ENCODE data around the gene STIP1.
A peak's percentile ranks its signal among the peaks of the same experiment; 100 is the strongest.

Gene STIP1

DNA sequence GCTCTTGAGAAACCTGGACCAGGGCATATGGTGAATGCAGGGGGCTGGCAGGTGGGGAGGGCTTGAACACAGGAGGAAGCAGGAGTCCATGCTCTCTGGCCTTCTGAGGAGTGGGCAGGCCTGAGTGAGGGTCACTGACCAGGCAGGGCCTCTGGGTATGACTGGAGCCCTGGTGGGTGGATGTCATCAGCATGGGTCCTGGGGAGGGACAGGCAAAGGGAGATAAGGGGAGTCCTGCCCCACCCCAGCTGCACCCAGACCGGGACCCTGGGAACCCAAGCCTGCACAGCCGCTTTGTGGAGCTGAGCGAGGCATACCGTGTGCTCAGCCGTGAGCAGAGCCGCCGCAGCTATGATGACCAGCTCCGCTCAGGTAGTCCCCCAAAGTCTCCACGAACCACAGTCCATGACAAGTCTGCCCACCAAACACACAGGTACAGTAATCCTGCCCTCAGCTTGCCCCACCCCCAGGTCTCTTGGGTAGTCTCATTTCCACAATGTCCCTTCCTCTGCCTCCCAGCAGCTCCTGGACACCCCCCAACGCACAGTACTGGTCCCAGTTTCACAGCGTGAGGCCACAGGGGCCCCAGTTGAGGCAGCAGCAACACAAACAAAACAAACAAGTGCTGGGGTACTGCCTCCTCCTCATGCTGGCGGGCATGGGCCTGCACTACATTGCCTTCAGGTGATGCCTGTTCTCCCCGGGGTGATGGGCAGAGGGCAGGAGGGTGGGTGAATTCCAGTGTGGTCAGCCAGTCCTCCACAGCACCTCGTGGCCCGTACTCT lies 46.4 kb downstream of the STIP1 start:
- no peak overlapping the region for H3K4me3 ChIP-seq (ENCODE audit: low read depth, low read length)
- no peak overlapping the region for H3K27ac ChIP-seq (ENCODE audit: low read depth, low read length)
- peaks cover 7% of the 10 kb centered on the region for H3K4me1 ChIP-seq (ENCODE audit: control insufficient read depth, insufficient read depth, low read length, unreplicated experiment)

DNA sequence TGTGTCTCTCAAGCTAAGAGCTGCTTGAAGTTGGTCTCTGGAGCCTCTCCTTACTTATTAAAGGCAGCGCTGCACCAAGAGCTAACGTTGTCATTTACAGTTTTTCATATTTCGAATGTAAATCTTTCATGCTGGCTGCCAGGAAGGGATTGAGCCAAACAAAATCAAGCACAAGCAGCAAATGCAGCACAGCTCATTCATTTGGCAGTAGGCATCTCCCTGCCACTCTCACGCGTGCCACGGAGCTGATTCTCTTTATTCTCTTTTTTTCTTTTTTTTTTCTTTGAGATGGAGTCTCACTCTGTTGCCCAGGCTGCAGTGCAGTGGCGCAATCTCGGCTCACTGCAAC lies 47.0 kb downstream of the STIP1 start:
- H3K4me1 ChIP-seq (ENCODE audit: control insufficient read depth, insufficient read depth, low read length, unreplicated experiment), result peaks cover 4% of the 10 kb centered on the region

More for the DNA sequence above, 46.4 kb downstream of the STIP1 start:
- Histone ChIP-seq H3K79me2 (ENCODE audit: control insufficient read depth, insufficient read depth, low read length, unreplicated experiment) (peaks cover 13% of the 10 kb centered on the region), H3K27me3 (ENCODE audit: insufficient read depth, low read length) (no peaks in the 10 kb centered on the region), H2AFZ (ENCODE audit: low read length, unreplicated experiment) (no peak overlapping the region), H3K36me3 (ENCODE audit: insufficient read depth, low read length) (no peaks in the 10 kb centered on the region)

DNA sequence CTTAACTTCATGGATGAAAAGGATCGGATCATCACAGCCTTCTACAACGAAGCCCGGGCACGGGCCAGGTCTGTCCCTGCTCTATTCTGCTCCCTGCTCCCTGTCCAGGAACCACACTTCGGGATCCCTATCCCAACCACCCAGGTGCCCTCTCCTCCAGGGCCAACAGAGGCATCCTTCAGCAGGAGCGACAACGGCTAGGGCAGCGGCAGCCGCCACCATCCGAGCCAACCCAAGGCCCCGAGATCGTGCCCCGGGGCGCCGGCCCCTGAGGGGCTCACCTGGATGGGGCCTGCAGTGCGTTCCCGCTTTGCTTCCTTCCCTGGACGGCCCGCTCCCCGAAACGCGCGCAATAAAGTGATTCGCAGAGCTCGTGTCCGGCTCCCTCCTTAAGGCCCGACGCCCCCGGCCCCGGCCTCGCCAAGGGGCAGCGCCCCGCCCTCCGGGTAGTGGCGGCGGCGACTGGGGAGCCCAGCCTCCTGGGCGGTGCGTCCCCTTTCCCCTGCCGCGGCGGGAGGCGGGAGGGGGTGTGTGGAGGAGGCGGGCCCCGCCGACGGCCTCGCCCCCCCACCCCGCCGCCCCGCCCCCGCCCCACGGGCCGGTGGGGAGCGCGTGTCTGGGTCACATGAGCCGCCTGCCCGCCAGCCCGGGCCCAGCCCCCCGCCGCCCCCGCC lies 48.1 kb downstream of the STIP1 start, which contains the start of gene VEGFB:
Gene VEGFB, plus strand, starts transcription at position 672 of the 674 bp plus-strand sequence. CDS start 250 bp downstream, outside the sequence.
- Histone ChIP-seq H2AFZ (ENCODE audit: low read length, unreplicated experiment) (no peak within 1 kb of the TSS), H3K36me3 (ENCODE audit: insufficient read depth, low read length) (no peaks in the 10 kb centered on the region), H3K4me1 (ENCODE audit: control insufficient read depth, insufficient read depth, low read length, unreplicated experiment) (peaks cover 4% of the 10 kb centered on the region), H3K27ac (ENCODE audit: low read depth, low read length) (no peak within 1 kb of the TSS), H3K4me3 (ENCODE audit: low read depth, low read length) (peak within 1 kb of the TSS; percentile 88), H3K27me3 (ENCODE audit: insufficient read depth, low read length) (no peaks in the 10 kb centered on the region), H3K79me2 (ENCODE audit: control insufficient read depth, insufficient read depth, low read length, unreplicated experiment) (peaks cover 11% of the 10 kb centered on the region)

More for the DNA sequence above, 47.0 kb downstream of the STIP1 start:
- Histone ChIP-seq H3K27me3 (ENCODE audit: insufficient read depth, low read length) (no peaks in the 10 kb centered on the region), H2AFZ (ENCODE audit: low read length, unreplicated experiment) (no peak overlapping the region), H3K79me2 (ENCODE audit: control insufficient read depth, insufficient read depth, low read length, unreplicated experiment) (peaks cover 11% of the 10 kb centered on the region), H3K4me3 (ENCODE audit: low read depth, low read length) (no peak overlapping the region), H3K36me3 (ENCODE audit: insufficient read depth, low read length) (no peaks in the 10 kb centered on the region), H3K27ac (ENCODE audit: low read depth, low read length) (no peak overlapping the region)

DNA sequence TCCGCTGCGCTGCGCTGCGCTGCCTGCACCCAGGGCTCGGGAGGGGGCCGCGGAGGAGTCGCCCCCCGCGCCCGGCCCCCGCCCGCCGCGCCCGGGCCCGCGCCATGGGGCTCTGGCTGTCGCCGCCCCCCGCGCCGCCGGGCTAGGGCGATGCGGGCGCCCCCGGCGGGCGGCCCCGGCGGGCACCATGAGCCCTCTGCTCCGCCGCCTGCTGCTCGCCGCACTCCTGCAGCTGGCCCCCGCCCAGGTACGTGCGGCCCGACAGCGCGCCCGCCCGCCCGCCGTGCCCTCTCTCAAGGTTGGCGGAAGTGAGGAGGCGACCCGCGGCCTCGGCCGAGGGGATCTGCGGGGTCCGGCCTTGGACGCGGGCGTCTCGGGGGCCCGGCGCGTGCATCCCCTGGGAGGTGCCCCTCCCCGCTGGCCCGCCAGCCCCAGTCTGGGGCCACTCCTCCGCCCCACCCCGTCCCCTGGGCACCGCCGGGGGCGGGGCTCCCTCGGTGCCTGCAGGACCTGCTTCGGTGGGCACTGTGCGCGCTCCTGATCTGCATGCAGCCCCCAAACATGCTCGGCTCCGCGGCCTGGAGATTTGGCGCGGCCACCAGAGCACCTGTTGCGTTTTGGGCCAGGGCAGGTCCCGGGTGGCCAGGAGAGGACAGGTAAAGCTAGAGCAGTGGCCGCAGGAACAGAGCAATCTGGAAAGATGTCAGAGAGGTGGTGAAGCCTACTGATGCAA lies 48.8 kb downstream of the STIP1 start:
- no peak overlapping the region for H3K27ac ChIP-seq (ENCODE audit: low read depth, low read length)
- no peaks in the 10 kb centered on the region for H3K27me3 ChIP-seq (ENCODE audit: insufficient read depth, low read length)
- no peaks in the 10 kb centered on the region for H3K36me3 ChIP-seq (ENCODE audit: insufficient read depth, low read length)
- peaks cover 4% of the 10 kb centered on the region for H3K4me1 ChIP-seq (ENCODE audit: control insufficient read depth, insufficient read depth, low read length, unreplicated experiment)
- H3K4me3 ChIP-seq (ENCODE audit: low read depth, low read length), result peak overlapping the region; percentile 84
- H2AFZ ChIP-seq (ENCODE audit: low read length, unreplicated experiment), result no peak overlapping the region
- H3K79me2 ChIP-seq (ENCODE audit: control insufficient read depth, insufficient read depth, low read length, unreplicated experiment), result peaks cover 11% of the 10 kb centered on the region

DNA sequence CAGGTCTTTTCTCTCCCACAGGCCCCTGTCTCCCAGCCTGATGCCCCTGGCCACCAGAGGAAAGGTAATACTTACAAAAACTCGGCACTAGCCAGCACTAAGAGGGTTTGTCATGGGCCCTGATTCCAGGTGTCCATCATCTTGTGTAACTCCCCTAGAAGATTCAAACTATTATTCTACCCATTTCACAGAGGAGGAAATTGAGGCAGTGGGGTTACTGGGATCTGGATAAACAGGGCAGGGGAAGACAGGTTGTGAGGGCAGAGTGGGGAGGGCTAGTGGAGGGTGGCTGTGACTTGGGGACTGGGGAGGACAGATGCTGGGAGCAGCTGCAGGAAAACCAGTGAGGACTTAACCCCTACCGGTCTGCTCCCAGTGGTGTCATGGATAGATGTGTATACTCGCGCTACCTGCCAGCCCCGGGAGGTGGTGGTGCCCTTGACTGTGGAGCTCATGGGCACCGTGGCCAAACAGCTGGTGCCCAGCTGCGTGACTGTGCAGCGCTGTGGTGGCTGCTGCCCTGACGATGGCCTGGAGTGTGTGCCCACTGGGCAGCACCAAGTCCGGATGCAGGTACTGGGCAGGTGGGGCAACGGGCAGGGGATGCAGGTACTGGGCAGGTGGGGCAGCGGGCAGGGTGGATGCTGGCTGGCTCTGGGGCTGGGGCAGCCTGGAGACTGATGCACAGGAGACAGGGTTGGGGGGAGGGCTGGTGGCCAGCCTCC lies 49.6 kb downstream of the STIP1 start:
- H3K4me1 ChIP-seq (ENCODE audit: control insufficient read depth, insufficient read depth, low read length, unreplicated experiment), result peaks cover 11% of the 10 kb centered on the region

DNA sequence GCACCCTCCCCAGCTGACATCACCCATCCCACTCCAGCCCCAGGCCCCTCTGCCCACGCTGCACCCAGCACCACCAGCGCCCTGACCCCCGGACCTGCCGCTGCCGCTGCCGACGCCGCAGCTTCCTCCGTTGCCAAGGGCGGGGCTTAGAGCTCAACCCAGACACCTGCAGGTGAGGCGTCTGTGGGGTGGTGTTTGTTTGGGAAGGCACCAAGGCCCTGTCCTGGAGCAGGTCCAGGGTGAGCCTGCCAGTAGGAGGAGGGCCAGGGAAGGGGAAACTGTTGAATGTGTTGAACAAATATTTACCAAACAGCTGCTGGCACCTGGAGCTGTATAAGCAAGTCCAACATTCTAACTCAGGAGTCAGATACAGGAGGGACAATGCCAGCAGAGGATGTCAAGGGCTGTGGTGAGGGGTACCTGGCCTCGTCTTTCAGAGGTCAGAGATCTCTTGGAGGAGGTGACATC lies 51.5 kb downstream of the STIP1 start:
- H3K36me3 ChIP-seq (ENCODE audit: insufficient read depth, low read length), result no peaks in the 10 kb centered on the region
- peaks cover 17% of the 10 kb centered on the region for H3K79me2 ChIP-seq (ENCODE audit: control insufficient read depth, insufficient read depth, low read length, unreplicated experiment)
- H3K4me1 ChIP-seq (ENCODE audit: control insufficient read depth, insufficient read depth, low read length, unreplicated experiment), result peaks cover 15% of the 10 kb centered on the region
- no peak overlapping the region for H3K4me3 ChIP-seq (ENCODE audit: low read depth, low read length)
- no peak overlapping the region for H2AFZ ChIP-seq (ENCODE audit: low read length, unreplicated experiment)
- H3K27ac ChIP-seq (ENCODE audit: low read depth, low read length), result no peak overlapping the region
- H3K27me3 ChIP-seq (ENCODE audit: insufficient read depth, low read length), result no peaks in the 10 kb centered on the region

More for the DNA sequence above, 49.6 kb downstream of the STIP1 start:
- H3K4me3 ChIP-seq (ENCODE audit: low read depth, low read length), result peak overlapping the region; percentile 84
- no peak overlapping the region for H2AFZ ChIP-seq (ENCODE audit: low read length, unreplicated experiment)
- H3K27me3 ChIP-seq (ENCODE audit: insufficient read depth, low read length), result no peaks in the 10 kb centered on the region
- peaks cover 11% of the 10 kb centered on the region for H3K79me2 ChIP-seq (ENCODE audit: control insufficient read depth, insufficient read depth, low read length, unreplicated experiment)
- H3K36me3 ChIP-seq (ENCODE audit: insufficient read depth, low read length), result no peaks in the 10 kb centered on the region
- no peak overlapping the region for H3K27ac ChIP-seq (ENCODE audit: low read depth, low read length)

DNA sequence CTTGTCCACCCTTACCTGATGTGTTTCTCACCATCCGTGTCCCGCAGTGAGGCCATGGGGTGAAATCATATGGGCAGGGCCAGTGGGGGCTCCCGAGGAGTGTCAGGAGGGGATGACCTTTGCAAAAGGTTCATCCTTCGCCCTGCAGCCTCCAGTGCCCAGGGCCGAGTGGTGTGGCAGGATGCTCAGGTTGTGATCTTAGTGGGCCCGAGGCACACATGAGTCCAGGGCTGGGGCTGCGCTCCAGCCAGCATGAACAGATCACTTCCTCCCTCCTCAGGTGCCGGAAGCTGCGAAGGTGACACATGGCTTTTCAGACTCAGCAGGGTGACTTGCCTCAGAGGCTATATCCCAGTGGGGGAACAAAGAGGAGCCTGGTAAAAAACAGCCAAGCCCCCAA lies 52.1 kb downstream of the STIP1 start:
- no peaks in the 10 kb centered on the region for H3K27me3 ChIP-seq (ENCODE audit: insufficient read depth, low read length)
- H3K4me3 ChIP-seq (ENCODE audit: low read depth, low read length), result no peak overlapping the region
- H3K27ac ChIP-seq (ENCODE audit: low read depth, low read length), result no peak overlapping the region
- no peaks in the 10 kb centered on the region for H3K36me3 ChIP-seq (ENCODE audit: insufficient read depth, low read length)
- H3K79me2 ChIP-seq (ENCODE audit: control insufficient read depth, insufficient read depth, low read length, unreplicated experiment), result peaks cover 19% of the 10 kb centered on the region
- H2AFZ ChIP-seq (ENCODE audit: low read length, unreplicated experiment), result no peak overlapping the region
- peaks cover 21% of the 10 kb centered on the region for H3K4me1 ChIP-seq (ENCODE audit: control insufficient read depth, insufficient read depth, low read length, unreplicated experiment)

DNA sequence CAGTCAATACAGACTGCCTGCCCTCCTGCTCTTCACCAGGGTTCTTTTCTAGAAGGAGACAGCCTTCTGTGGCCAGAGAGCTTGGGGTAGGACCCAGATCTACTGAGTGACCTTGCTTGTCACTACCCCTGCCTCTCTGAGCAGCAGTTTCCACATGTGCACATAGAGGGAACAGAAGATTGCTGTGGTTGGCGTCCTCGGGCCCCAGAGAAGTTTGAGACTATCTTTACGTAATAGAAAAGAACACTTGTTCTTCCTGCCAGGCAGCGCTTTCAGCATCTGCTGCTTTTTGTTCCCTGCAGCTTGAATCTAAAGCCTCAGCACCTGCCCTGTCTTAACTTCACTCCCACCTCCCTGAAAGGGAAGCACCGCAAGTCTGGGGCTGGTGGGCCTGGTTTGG lies 53.0 kb downstream of the STIP1 start:
- Histone ChIP-seq H3K36me3 (ENCODE audit: insufficient read depth, low read length) (no peaks in the 10 kb centered on the region), H3K27me3 (ENCODE audit: insufficient read depth, low read length) (no peaks in the 10 kb centered on the region), H3K4me3 (ENCODE audit: low read depth, low read length) (no peak overlapping the region), H3K79me2 (ENCODE audit: control insufficient read depth, insufficient read depth, low read length, unreplicated experiment) (peaks cover 24% of the 10 kb centered on the region), H2AFZ (ENCODE audit: low read length, unreplicated experiment) (no peak overlapping the region), H3K4me1 (ENCODE audit: control insufficient read depth, insufficient read depth, low read length, unreplicated experiment) (peaks cover 26% of the 10 kb centered on the region), H3K27ac (ENCODE audit: low read depth, low read length) (no peak overlapping the region)

DNA sequence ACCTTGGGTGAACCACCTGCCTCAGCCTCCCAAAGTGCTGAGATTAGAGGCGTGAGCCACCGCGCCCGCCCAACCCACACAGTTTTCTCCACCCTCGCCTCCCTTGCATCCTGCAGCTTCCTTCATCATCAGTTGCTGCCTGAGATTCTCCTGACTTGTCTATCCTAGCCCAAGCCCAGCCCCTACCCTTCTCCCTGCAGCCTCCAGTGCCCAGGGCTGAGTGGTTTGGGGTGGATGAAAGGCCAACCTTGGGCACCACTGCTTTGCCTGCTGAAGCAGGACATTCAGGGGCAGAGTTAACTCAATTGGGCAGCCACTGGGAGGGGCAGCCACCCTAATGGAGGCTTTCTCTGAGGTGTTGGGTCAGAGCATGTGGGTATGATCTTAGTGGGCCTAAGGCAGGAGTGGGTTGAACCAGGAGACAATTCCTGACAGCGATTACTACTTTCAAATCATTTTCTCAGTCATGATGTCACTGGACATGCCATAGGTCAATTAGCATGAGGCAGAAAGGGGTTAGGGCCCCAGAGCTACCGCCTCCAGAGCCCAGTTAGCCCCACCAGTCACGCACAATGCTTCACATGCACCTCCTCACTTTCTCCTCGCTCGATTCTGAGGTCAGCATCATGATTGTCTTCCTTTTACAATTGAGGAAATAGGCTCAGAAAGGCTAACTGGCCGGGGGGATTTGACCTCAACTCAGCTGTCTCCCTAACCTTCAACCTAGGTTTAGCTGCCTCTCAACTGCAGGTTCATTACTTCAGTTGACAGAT lies 53.9 kb downstream of the STIP1 start:
- H3K27ac ChIP-seq (ENCODE audit: low read depth, low read length), result peak overlapping the region; percentile 88
- H3K36me3 ChIP-seq (ENCODE audit: insufficient read depth, low read length), result no peaks in the 10 kb centered on the region
- H3K4me1 ChIP-seq (ENCODE audit: control insufficient read depth, insufficient read depth, low read length, unreplicated experiment), result peaks cover 32% of the 10 kb centered on the region
- no peak overlapping the region for H2AFZ ChIP-seq (ENCODE audit: low read length, unreplicated experiment)
- peaks cover 32% of the 10 kb centered on the region for H3K79me2 ChIP-seq (ENCODE audit: control insufficient read depth, insufficient read depth, low read length, unreplicated experiment)
- peak overlapping the region; percentile 84 for H3K4me3 ChIP-seq (ENCODE audit: low read depth, low read length)
- no peaks in the 10 kb centered on the region for H3K27me3 ChIP-seq (ENCODE audit: insufficient read depth, low read length)
